ENCODE results near the gene ASH1L.

The ASH1L gene

DNA sequence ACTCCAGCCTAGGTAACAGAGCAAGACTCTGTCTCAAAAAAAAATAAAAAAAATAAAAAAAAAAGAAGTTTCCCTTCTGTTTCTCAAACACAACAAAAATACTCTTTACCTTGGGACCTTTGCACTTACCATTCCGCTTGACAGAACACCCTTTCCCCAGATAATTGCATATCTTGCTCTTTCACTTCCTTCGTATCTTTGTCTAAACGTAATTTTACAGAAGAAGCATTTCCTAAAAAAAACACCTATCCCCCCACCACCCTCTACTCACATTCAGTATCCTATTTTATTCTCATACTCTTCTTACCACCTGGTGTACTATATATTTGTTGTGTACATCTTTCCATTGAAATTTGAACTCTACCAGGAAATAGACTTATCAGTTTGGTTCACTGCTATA lies 32.7 kb downstream of the ASH1L start:
- TF ChIP-seq, protein P1, sequence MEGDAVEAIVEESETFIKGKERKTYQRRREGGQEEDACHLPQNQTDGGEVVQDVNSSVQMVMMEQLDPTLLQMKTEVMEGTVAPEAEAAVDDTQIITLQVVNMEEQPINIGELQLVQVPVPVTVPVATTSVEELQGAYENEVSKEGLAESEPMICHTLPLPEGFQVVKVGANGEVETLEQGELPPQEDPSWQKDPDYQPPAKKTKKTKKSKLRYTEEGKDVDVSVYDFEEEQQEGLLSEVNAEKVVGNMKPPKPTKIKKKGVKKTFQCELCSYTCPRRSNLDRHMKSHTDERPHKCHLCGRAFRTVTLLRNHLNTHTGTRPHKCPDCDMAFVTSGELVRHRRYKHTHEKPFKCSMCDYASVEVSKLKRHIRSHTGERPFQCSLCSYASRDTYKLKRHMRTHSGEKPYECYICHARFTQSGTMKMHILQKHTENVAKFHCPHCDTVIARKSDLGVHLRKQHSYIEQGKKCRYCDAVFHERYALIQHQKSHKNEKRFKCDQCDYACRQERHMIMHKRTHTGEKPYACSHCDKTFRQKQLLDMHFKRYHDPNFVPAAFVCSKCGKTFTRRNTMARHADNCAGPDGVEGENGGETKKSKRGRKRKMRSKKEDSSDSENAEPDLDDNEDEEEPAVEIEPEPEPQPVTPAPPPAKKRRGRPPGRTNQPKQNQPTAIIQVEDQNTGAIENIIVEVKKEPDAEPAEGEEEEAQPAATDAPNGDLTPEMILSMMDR (IDR thresholded peaks at IDR 0.05; ENCODE audit: low read depth, low read length), result no peak
- Histone ChIP-seq H3K36me3 (peaks cover 4% of the 10 kb centered on the region), H3K27me3 (ENCODE audit: insufficient read depth, low read depth, severe bottlenecking) (no peaks in the 10 kb centered on the region), H3K4me3 (ENCODE audit: low read depth, low read length) (no peak overlapping the region), H3K27ac (no peak overlapping the region), H3K9me3 (ENCODE audit: severe bottlenecking) (no peaks in the 10 kb centered on the region)
- no peak for DNase-seq

DNA sequence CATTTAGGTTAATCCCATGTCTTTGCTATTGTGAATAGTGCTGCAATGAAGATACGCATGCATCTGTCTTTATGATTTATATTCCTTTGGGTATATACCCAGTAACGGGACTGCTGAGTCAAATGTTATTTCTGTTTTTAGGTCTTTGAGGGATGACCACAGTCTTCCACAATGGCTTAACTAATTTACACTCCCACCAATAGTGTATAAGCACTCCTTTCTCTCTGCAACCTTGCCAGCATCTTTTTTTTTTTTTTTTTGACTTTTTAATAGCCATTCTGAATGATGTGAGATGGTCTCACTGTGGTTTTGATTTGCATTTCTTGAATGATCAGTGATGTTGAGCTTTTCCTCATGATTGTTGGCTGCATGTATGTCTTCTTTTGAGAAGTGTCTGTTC lies 33.5 kb downstream of the ASH1L start:
- no peaks in the 10 kb centered on the region for H3K27me3 ChIP-seq (ENCODE audit: insufficient read depth, low read depth, severe bottlenecking)
- no peak overlapping the region for H3K27ac ChIP-seq
- H3K4me3 ChIP-seq (ENCODE audit: low read depth, low read length), result no peak overlapping the region
- TF ChIP-seq, protein P1 (IDR thresholded peaks at IDR 0.05; ENCODE audit: low read depth, low read length), result no peak
- H3K36me3 ChIP-seq, result peaks cover 4% of the 10 kb centered on the region
- no peak for DNase-seq
- no peaks in the 10 kb centered on the region for H3K9me3 ChIP-seq (ENCODE audit: severe bottlenecking)

DNA sequence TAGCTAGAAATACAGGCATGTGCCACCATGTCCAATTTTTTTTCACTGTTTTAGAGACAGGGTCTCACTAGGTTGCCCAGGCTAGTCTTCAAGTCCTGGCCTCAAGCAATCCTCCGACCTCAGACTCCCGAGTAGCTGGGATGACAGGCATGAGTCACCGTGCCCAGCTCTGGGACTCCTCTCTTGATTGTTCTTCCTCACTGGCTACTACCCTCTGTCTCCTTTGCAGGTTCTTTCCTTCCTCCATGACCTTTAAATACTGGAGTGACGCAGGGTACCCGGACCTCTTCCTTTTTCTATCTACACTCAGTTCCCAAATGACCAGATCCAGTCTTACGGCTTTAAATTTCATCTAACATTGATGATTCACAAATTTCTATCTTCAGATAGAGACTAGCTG lies 34.9 kb downstream of the ASH1L start:
- TF ChIP-seq, protein P1 (IDR thresholded peaks at IDR 0.05; ENCODE audit: low read depth, low read length), result no peak
- Histone ChIP-seq H3K27ac (no peak overlapping the region), H3K36me3 (no peaks in the 10 kb centered on the region; the same call in none of the 2 replicates), H3K4me3 (ENCODE audit: low read depth, low read length) (no peak overlapping the region), H3K27me3 (ENCODE audit: insufficient read depth, low read depth, severe bottlenecking) (no peaks in the 10 kb centered on the region), H3K9me3 (ENCODE audit: severe bottlenecking) (no peaks in the 10 kb centered on the region)
- DNase-seq, result no peak

DNA sequence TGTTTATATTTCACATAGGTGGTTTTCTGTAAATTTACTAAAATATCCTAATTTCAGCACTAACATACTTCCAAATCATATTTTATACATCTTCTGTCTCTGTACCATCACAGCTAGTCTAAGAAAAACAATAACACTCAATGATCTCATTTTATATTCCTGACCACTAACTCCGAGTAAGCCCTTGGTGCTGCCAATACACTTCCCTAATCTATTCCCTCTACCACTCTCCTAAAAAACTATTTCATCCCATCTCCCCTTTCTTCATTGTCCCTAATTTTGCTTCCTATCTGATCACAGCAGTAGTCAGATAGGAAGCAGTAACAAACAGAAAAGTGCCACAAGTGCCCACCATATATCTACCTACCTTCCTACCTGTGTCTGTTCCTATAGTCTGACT lies 36.2 kb downstream of the ASH1L start:
- TF ChIP-seq, protein P1 (IDR thresholded peaks at IDR 0.05; ENCODE audit: low read depth, low read length), result no peak
- no peak overlapping the region for H3K4me3 ChIP-seq (ENCODE audit: low read depth, low read length)
- no peaks in the 10 kb centered on the region; the same call in 1 of the 2 replicates for H3K36me3 ChIP-seq
- no peaks in the 10 kb centered on the region for H3K27me3 ChIP-seq (ENCODE audit: insufficient read depth, low read depth, severe bottlenecking)
- no peak for DNase-seq
- no peak overlapping the region for H3K27ac ChIP-seq
- no peaks in the 10 kb centered on the region for H3K9me3 ChIP-seq (ENCODE audit: severe bottlenecking)

DNA sequence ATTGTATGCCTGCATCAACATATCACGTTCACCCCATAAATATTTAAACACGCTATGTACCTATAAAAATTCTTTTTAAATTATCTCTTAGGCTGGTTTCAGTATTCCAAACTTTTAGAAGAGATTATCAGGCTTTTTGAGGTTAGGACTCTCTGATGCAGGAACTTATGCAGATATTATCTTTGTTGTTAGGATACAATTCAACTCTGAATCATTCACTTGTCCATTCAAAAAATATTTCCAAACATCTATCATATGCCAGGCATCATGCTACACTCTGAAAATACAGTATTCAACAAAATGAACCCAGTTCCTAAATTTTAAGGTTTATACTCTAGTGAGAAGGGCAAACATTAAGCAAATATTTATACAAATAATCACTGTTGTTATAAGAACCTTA lies 40.5 kb downstream of the ASH1L start:
- H3K27ac ChIP-seq, result no peak overlapping the region
- TF ChIP-seq, protein P1 (IDR thresholded peaks at IDR 0.05; ENCODE audit: low read depth, low read length), result no peak
- H3K9me3 ChIP-seq (ENCODE audit: severe bottlenecking), result no peaks in the 10 kb centered on the region
- no peaks in the 10 kb centered on the region for H3K27me3 ChIP-seq (ENCODE audit: insufficient read depth, low read depth, severe bottlenecking)
- peaks cover 31% of the 10 kb centered on the region for H3K36me3 ChIP-seq
- H3K4me3 ChIP-seq (ENCODE audit: low read depth, low read length), result no peak overlapping the region
- no peak for DNase-seq

DNA sequence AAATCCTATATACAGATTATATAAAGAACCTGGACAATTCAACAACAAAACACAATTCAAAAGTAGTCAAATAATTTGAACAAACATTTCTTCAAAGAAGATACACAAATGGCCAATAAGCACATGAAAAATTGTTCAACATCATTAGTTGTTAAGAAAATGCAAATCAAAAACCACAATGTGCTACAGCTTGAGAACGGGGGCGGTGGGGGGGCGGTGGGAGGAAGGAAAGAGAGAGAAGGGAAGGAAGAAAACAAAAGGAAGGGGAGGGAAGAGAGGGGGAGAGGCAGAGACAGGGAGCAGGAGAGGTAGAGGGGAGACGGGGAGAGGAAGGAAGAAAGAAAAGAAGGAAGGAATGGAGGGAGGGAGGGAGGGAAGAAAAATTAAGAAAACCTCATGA lies 44.1 kb downstream of the ASH1L start:
- no peak overlapping the region for H3K27ac ChIP-seq
- no peaks in the 10 kb centered on the region for H3K9me3 ChIP-seq (ENCODE audit: severe bottlenecking)
- TF ChIP-seq, protein P1 (IDR thresholded peaks at IDR 0.05; ENCODE audit: low read depth, low read length), result no peak

More for the DNA sequence above, 44.1 kb downstream of the ASH1L start:
- peaks cover 43% of the 10 kb centered on the region for H3K36me3 ChIP-seq
- DNase-seq, result no peak
- H3K4me3 ChIP-seq (ENCODE audit: low read depth, low read length), result no peak overlapping the region
- no peaks in the 10 kb centered on the region for H3K27me3 ChIP-seq (ENCODE audit: insufficient read depth, low read depth, severe bottlenecking)
